NCI-H2107 (cell line): ENCODE data around the gene CCDC171.
A peak's percentile ranks its signal among the peaks of the same experiment; 100 is the strongest.
"Not testable (repeated sequence)": the region's sequence is repeated elsewhere in the genome, so short reads cannot be mapped to it uniquely, and the experiment has no call there.

ENCODE experiments used
- DNase-seq: peaks from one replicate; lab custom pipeline; 2025; lab: John Stamatoyannopoulos, UW

The CCDC171 gene

GRCh38 chr9:15763371-15763770 is 210.5 kb downstream of the CCDC171 start:
- no peak for DNase-seq

GRCh38 chr9:15764131-15764530 is 211.3 kb downstream of the CCDC171 start:
- DNase-seq, result no peak

- DNase-seq, result no peak
Measured at GRCh38 chr9:15769547-15769946, 216.7 kb downstream of the CCDC171 start.

- DNase-seq, result no peak
Measured at GRCh38 chr9:15778861-15779260, 226.0 kb downstream of the CCDC171 start.

GRCh38 chr9:15782106-15782505 is 229.3 kb downstream of the CCDC171 start:
- DNase-seq, result no peak

- DNase-seq, result no peak
Measured at GRCh38 chr9:15785584-15785983, 232.7 kb downstream of the CCDC171 start.

GRCh38 chr9:15786616-15787015 is 233.8 kb downstream of the CCDC171 start:
- DNase-seq, result no peak

- DNase-seq, result not testable (repeated sequence)
Measured at GRCh38 chr9:15810219-15810899, 257.5 kb downstream of the CCDC171 start.

- no peak for DNase-seq
Measured at GRCh38 chr9:15813076-15813475, 260.2 kb downstream of the CCDC171 start.

- DNase-seq, result no peak
Measured at GRCh38 chr9:15824310-15824709, 271.5 kb downstream of the CCDC171 start.

- DNase-seq, result no peak
Measured at GRCh38 chr9:15831384-15831783, 278.5 kb downstream of the CCDC171 start.

GRCh38 chr9:15834541-15834940 is 281.7 kb downstream of the CCDC171 start:
- no peak for DNase-seq

GRCh38 chr9:15837079-15837679 is 284.3 kb downstream of the CCDC171 start:
- DNase-seq, result peak; percentile 20

- DNase-seq, result no peak
Measured at GRCh38 chr9:15842051-15842450, 289.2 kb downstream of the CCDC171 start.

- no peak for DNase-seq
Measured at GRCh38 chr9:15843316-15843715, 290.5 kb downstream of the CCDC171 start.

GRCh38 chr9:15843931-15844330 is 291.1 kb downstream of the CCDC171 start:
- no peak for DNase-seq

- no peak for DNase-seq
Measured at GRCh38 chr9:15846611-15847010, 293.8 kb downstream of the CCDC171 start.

- no peak for DNase-seq
Measured at GRCh38 chr9:15849871-15850270, 297.0 kb downstream of the CCDC171 start.

GRCh38 chr9:15851766-15852165 is 298.9 kb downstream of the CCDC171 start:
- no peak for DNase-seq

GRCh38 chr9:15856591-15856990 is 303.7 kb downstream of the CCDC171 start:
- no peak for DNase-seq

GRCh38 chr9:15867334-15867733 is 314.5 kb downstream of the CCDC171 start:
- no peak for DNase-seq

GRCh38 chr9:15867988-15868387 is 315.1 kb downstream of the CCDC171 start:
- no peak for DNase-seq

- DNase-seq, result no peak
Measured at GRCh38 chr9:15873573-15874177, 320.8 kb downstream of the CCDC171 start.

- DNase-seq, result no peak
Measured at GRCh38 chr9:15882328-15882727, 329.5 kb downstream of the CCDC171 start.
